B cell (primary cell): ENCODE results near the gene B4GALNT1. TPM values are rescaled to one million over a fixed set of nuclear protein-coding genes. Genes with fewer than 3 reads are reported as not detected.

Source experiments
- ATAC-seq: fragments of 200-7000 bp; cut with Tn5 transposase; one replicate; pipeline ENCODE4 v1.10.0; 2021; ENCODE audit warnings: low read depth, mild to moderate bottlenecking, moderate number of reproducible peaks, moderate library complexity
- CTCF ChIA-PET: fragments of 350-600 bp; sonication (Branson Sonifier 250); formaldehyde crosslinking; loops from one replicate; lab custom pipeline; 2021; ENCODE audit warnings: antibody characterized with exemption, inconsistent platforms; lab: Charles Lee
- POLR2A ChIA-PET: fragments of 350-600 bp; sonication (Branson Sonifier 250); formaldehyde crosslinking; loops from one replicate; lab custom pipeline; 2021; ENCODE audit warnings: antibody characterized with exemption; lab: Charles Lee
- DNase-seq: peaks from one replicate; pipeline ENCODE4 v3.0.0; 2013
- H2AFZ ChIP-seq: 2 replicates; pipeline ENCODE4 v1.6.1; 2012; ENCODE audit warnings: mild to moderate bottlenecking, low read depth, low read length; ENCODE audit not compliant: insufficient read depth, poor library complexity, severe bottlenecking
- H3K27ac ChIP-seq, 2 donors: 1 replicate in 1 of 2; 2 replicates in 1 of 2; pipeline ENCODE4 v1.5.1; 2012 to 2013; ENCODE audit warnings: low read length in 2 of 2, mild to moderate bottlenecking in 2 of 2, moderate library complexity in 1 of 2
- H3K27me3 ChIP-seq, 4 experiments: fragments of 200-600 bp in 1 of 4; sonication (generic) in 1 of 4; replicated peaks in 1 of 4; 1 replicate in 2 of 4; 2 replicates in 2 of 4; pipeline versions ENCODE4 v1.6.1 to v1.7.0; 2013 to 2016; ENCODE audit warnings: low read length in 3 of 4, mild to moderate bottlenecking in 2 of 4, mixed read lengths in 1 of 4, moderate library complexity in 1 of 4; ENCODE audit not compliant: insufficient read depth in 4 of 4, control insufficient read depth in 3 of 4; ENCODE audit errors: control extremely low read depth in 1 of 4
- H3K36me3 ChIP-seq, 2 experiments: replicated peaks in 1 of 2; 1 replicate in 1 of 2; 2 replicates in 1 of 2; pipeline versions ENCODE4 v1.6.1 to v1.7.1; 2013; ENCODE audit warnings: low read length in 1 of 2; ENCODE audit not compliant: insufficient read depth in 2 of 2, control insufficient read depth in 1 of 2; ENCODE audit errors: control extremely low read depth in 1 of 2, extremely low read depth in 1 of 2
- H3K4me1 ChIP-seq, 2 donors: fragments of 200-600 bp in 1 of 2; sonication (generic) in 1 of 2; 1 replicate in 1 of 2; 2 replicates in 1 of 2; pipeline versions ENCODE4 v1.5.1 to v1.6.1; 2013 to 2017; ENCODE audit warnings: low read length in 2 of 2; ENCODE audit not compliant: control insufficient read depth in 2 of 2, insufficient read depth in 2 of 2
- H3K4me2 ChIP-seq: replicated peaks from 2 replicates; pipeline ENCODE3; 2012; ENCODE audit warnings: mild to moderate bottlenecking, low read depth, low read length; ENCODE audit not compliant: poor library complexity, severe bottlenecking
- H3K4me3 ChIP-seq, 5 experiments: fragments of 200-600 bp in 1 of 5; sonication (generic) in 1 of 5; 1 replicate in 3 of 5; 2 replicates in 2 of 5; pipeline versions ENCODE4 v1.5.1 to v1.7.0; 2011 to 2016; ENCODE audit warnings: low read length in 4 of 5, mild to moderate bottlenecking in 4 of 5, low read depth in 2 of 5, control low read depth in 1 of 5, moderate library complexity in 1 of 5; ENCODE audit not compliant: insufficient read depth in 1 of 5; ENCODE audit errors: control extremely low read depth in 1 of 5, extremely low read depth in 1 of 5
- H3K79me2 ChIP-seq: fragments of 200-600 bp; sonication (generic); one replicate; pipeline ENCODE4 v1.6.0; 2016; ENCODE audit warnings: low read length; ENCODE audit not compliant: control insufficient read depth, insufficient read depth
- H3K9ac ChIP-seq: fragments of 200-600 bp; sonication (generic); 2 replicates; pipeline ENCODE4 v1.6.1; 2017; ENCODE audit warnings: mild to moderate bottlenecking, low read length, moderate library complexity
- H3K9me3 ChIP-seq, 3 donors: one replicate each; pipeline versions ENCODE4 v1.6.1 to v1.7.1; 2013; ENCODE audit warnings: low read length in 2 of 3; ENCODE audit not compliant: control insufficient read depth in 2 of 3, insufficient read depth in 1 of 3; ENCODE audit errors: control extremely low read depth in 1 of 3
- H4K20me1 ChIP-seq: 2 replicates; pipeline ENCODE4 v1.6.0; 2012; ENCODE audit warnings: mild to moderate bottlenecking, low read length; ENCODE audit not compliant: insufficient read depth, control insufficient read depth, poor library complexity, severe bottlenecking
- H3K27ac Mint-ChIP-seq: one replicate; pipeline ENCODE4 v1.8.0; 2021; ENCODE audit warnings: mixed read lengths
- H3K27me3 Mint-ChIP-seq: one replicate; pipeline ENCODE4 v1.8.0; 2021; ENCODE audit warnings: mixed read lengths
- H3K4me1 Mint-ChIP-seq: one replicate; pipeline ENCODE4 v1.8.0; 2021; ENCODE audit warnings: mixed read lengths
- H3K4me3 Mint-ChIP-seq: one replicate; pipeline ENCODE4 v1.8.0; 2021; ENCODE audit warnings: mixed read lengths
- H3K9me3 Mint-ChIP-seq: one replicate; pipeline ENCODE4 v1.8.0; 2022; ENCODE audit warnings: mixed read lengths; ENCODE audit not compliant: insufficient read depth
- CTCF ChIP-seq: fragments of 200-600 bp; IDR thresholded peaks from one replicate; pipeline ENCODE4 v1.8.0; 2022; ENCODE audit warnings: antibody characterized with exemption, mild to moderate bottlenecking
- EZH2 ChIP-seq: IDR thresholded peaks from 2 replicates; pipeline ENCODE4 v1.6.1; 2012; ENCODE audit warnings: borderline replicate concordance, low read depth, mild to moderate bottlenecking, moderate library complexity, low read length; ENCODE audit not compliant: insufficient read depth, poor library complexity, severe bottlenecking
- WGBS: methylation state at CpG from one replicate; pipeline ENCODE4 v1.1.5; 2013; ENCODE audit warnings: missing lambda C conversion rate; ENCODE audit not compliant: insufficient coverage; 5-methylcytosine and 5-hydroxymethylcytosine counted together
- intact Hi-C: fragments of 100-400 bp; cut with micrococcal nuclease; formaldehyde crosslinking; loops from one replicate; pipeline ENCODE4 v1.10.0; 2022
- polyA plus RNA-seq: library from polyadenylated mRNA; depleted of rRNA; stranded (reverse); fragments of >200 nt; gene quantifications from 2 replicates; pipeline ENCODE4 v1.2.3, GENCODE V29; 2012
- total RNA-seq, 2 donors: library from RNA; stranded (reverse); fragments of 120-200 nt in 1 of 2; gene quantifications; 1 replicate in 1 of 2; 2 replicates in 1 of 2; pipeline versions ENCODE4 v1.2.3 to v1.2.4, GENCODE V29; 2013 to 2022

Gene B4GALNT1
- total and polyA plus RNA-seq, 2 donors (not counting 1 experiment from before 2014, with no cell fraction given) = 0.04 to 0.22 TPM

- Mint-ChIP-seq H3K27me3 (peaks cover 24% of the 10 kb centered on the region), H3K9me3 (no peaks in the 10 kb centered on the region), H3K4me1 (peaks cover 19% of the 10 kb centered on the region), H3K4me3 (peak overlapping the region; percentile 82), H3K27ac (peak overlapping the region; percentile 59)
- H3K4me1 ChIP-seq = peaks cover 11% of the 10 kb centered on the region in 2 donors
- ChIA-PET POLR2A (interaction anchor here (0.6 kb wide), 2 partner anchors 81 to 90 kb away, joined by 3 read pairs; no protein-coding TSS in a partner anchor), CTCF (interaction anchor here (0.7 to 1.5 kb wide), 5 partner anchors 11 to 25 kb away, joined by 3 to 5 read pairs (median 3); no protein-coding TSS in a partner anchor)
- peak overlapping the region; percentile 79 for H2AFZ ChIP-seq
- H3K9ac ChIP-seq = peak overlapping the region; percentile 65
- H3K27ac ChIP-seq = no peak overlapping the region
- H3K79me2 ChIP-seq = no peaks in the 10 kb centered on the region
- no peaks in the 10 kb centered on the region for H4K20me1 ChIP-seq
- peak overlapping the region in 3 of 5 experiments; percentile 38 to 62 (median 55) for H3K4me3 ChIP-seq
- peak overlapping the region; percentile 88 for H3K4me2 ChIP-seq
- intact Hi-C loops = no loop called here
- ATAC-seq (no peak), DNase-seq (no peak)
- WGBS = no CpG with 5 or more reads among the region's 6 CpGs
- TF ChIP-seq CTCF (no peak), EZH2 (no peak)
- peaks cover 5 to 29% of the 10 kb centered on the region in 2 experiments for H3K36me3 ChIP-seq
- H3K27me3 ChIP-seq = peaks cover 0 to 33% (median 11%) of the 10 kb centered on the region in 4 experiments
- H3K9me3 ChIP-seq = peaks cover 0 to 11% (median 0%) of the 10 kb centered on the region in 3 donors
Measured at GRCh38 chr12:57603815-57604453, 29.1 kb downstream of the B4GALNT1 start.

GRCh38 chr12:57603324-57603723, 29.7 kb downstream of the B4GALNT1 start:
- ChIA-PET POLR2A (interaction anchor here (0.6 kb wide), 1 partner anchor 80 kb away, joined by 3 read pairs; no protein-coding TSS in a partner anchor), CTCF (interaction anchor here (0.7 to 1.5 kb wide), 4 partner anchors 10 to 24 kb away, joined by 3 to 5 read pairs (median 4); no protein-coding TSS in a partner anchor)
- no peaks in the 10 kb centered on the region for H4K20me1 ChIP-seq
- peaks cover 11% of the 10 kb centered on the region in 2 donors for H3K4me1 ChIP-seq
- H3K27ac ChIP-seq = no peak overlapping the region
- no peak overlapping the region for H2AFZ ChIP-seq
- WGBS = 20% methylated on average over 1 of the region's 2 CpGs
- Mint-ChIP-seq H3K27ac (no peak overlapping the region), H3K27me3 (peaks cover 18% of the 10 kb centered on the region), H3K9me3 (no peaks in the 10 kb centered on the region), H3K4me1 (peaks cover 19% of the 10 kb centered on the region), H3K4me3 (no peak overlapping the region)
- no peaks in the 10 kb centered on the region for H3K79me2 ChIP-seq
- ATAC-seq (no peak), DNase-seq (no peak)
- H3K36me3 ChIP-seq = peaks cover 5 to 30% of the 10 kb centered on the region in 2 experiments
- no peak overlapping the region for H3K4me3 ChIP-seq
- peaks cover 0 to 11% (median 0%) of the 10 kb centered on the region in 3 donors for H3K9me3 ChIP-seq
- intact Hi-C loops = no loop called here
- H3K27me3 ChIP-seq = peaks cover 0 to 29% (median 8%) of the 10 kb centered on the region in 4 experiments
- H3K9ac ChIP-seq = no peak overlapping the region
- TF ChIP-seq EZH2 = no peak
- no peak overlapping the region for H3K4me2 ChIP-seq
